ENCODE results near the gene STEAP2.

Gene STEAP2

DNA sequence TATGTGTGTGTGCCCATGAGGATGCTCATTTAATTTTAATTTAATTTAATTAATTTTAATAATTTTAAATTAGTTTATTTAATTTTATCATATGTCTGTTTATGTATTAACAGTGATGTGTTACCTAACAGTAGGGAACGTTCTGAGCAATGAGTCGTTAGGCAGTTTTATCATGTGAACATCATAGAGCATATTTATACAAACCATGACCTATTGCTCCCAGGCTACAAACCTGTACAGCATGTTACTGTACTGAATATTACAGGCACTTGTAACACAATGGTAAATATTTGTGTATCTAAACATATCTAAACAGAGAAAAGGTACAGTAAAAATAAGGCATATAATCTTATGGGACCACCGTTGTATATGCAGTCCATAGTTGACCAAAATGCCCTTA, 19.8 kb downstream of the STEAP2 start:
- no peak for DNase-seq (ENCODE audit: low read depth)
- TF ChIP-seq, protein P1, sequence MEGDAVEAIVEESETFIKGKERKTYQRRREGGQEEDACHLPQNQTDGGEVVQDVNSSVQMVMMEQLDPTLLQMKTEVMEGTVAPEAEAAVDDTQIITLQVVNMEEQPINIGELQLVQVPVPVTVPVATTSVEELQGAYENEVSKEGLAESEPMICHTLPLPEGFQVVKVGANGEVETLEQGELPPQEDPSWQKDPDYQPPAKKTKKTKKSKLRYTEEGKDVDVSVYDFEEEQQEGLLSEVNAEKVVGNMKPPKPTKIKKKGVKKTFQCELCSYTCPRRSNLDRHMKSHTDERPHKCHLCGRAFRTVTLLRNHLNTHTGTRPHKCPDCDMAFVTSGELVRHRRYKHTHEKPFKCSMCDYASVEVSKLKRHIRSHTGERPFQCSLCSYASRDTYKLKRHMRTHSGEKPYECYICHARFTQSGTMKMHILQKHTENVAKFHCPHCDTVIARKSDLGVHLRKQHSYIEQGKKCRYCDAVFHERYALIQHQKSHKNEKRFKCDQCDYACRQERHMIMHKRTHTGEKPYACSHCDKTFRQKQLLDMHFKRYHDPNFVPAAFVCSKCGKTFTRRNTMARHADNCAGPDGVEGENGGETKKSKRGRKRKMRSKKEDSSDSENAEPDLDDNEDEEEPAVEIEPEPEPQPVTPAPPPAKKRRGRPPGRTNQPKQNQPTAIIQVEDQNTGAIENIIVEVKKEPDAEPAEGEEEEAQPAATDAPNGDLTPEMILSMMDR (IDR thresholded peaks at IDR 0.05; ENCODE audit: insufficient read depth, low read depth, low read length, missing control alignments), result no peak

DNA sequence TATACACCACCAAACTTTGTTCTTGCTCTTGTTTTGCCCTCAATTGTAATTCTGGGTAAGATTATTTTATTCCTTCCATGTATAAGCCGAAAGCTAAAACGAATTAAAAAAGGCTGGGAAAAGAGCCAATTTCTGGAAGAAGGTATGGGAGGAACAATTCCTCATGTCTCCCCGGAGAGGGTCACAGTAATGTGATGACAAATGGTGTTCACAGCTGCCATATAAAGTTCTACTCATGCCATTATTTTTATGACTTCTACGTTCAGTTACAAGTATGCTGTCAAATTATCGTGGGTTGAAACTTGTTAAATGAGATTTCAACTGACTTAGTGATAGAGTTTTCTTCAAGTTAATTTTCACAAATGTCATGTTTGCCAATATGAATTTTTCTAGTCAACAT, 20.9 kb downstream of the STEAP2 start:
- no peak overlapping the region for H3K4me3 ChIP-seq (ENCODE audit: low read depth, low read length)
- TF ChIP-seq, protein P1 (IDR thresholded peaks at IDR 0.05; ENCODE audit: insufficient read depth, low read depth, low read length, missing control alignments), result no peak
- no peak for DNase-seq (ENCODE audit: low read depth)

More for the DNA sequence above, 19.8 kb downstream of the STEAP2 start:
- no peak overlapping the region for H3K4me3 ChIP-seq (ENCODE audit: low read depth, low read length)

DNA sequence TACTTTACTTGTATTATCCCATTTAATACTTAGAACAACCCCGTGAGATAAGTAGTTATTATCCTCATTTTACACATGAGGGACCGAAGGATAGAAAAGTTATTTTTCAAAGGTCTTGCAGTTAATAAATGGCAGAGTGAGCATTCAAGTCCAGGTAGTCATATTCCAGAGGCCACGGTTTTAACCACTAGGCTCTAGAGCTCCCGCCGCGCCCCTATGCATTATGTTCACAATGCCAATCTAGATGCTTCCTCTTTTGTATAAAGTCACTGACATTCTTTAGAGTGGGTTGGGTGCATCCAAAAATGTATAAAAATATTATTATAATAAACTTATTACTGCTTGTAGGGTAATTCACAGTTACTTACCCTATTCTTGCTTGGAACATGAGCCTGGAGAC, 22.0 kb downstream of the STEAP2 start:
- TF ChIP-seq, protein P1 (IDR thresholded peaks at IDR 0.05; ENCODE audit: insufficient read depth, low read depth, low read length, missing control alignments), result no peak
- no peak for DNase-seq (ENCODE audit: low read depth)

DNA sequence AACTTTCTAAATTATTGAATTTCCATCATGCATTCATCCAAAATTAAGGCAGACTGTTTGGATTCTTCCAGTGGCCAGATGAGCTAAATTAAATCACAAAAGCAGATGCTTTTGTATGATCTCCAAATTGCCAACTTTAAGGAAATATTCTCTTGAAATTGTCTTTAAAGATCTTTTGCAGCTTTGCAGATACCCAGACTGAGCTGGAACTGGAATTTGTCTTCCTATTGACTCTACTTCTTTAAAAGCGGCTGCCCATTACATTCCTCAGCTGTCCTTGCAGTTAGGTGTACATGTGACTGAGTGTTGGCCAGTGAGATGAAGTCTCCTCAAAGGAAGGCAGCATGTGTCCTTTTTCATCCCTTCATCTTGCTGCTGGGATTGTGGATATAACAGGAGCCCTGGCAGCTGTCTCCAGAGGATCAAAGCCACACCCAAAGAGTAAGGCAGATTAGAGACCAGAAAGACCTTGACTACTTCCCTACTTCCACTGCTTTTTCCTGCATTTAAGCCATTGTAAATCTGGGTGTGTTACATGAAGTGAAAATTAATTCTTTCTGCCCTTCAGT, 25.3 kb downstream of the STEAP2 start:
- DNase-seq (ENCODE audit: low read depth), result no peak
- no peak overlapping the region for H3K4me3 ChIP-seq (ENCODE audit: low read depth, low read length)
- TF ChIP-seq, protein P1 (IDR thresholded peaks at IDR 0.05; ENCODE audit: insufficient read depth, low read depth, low read length, missing control alignments), result no peak

More for the DNA sequence above, 22.0 kb downstream of the STEAP2 start:
- no peak overlapping the region for H3K4me3 ChIP-seq (ENCODE audit: low read depth, low read length)

DNA sequence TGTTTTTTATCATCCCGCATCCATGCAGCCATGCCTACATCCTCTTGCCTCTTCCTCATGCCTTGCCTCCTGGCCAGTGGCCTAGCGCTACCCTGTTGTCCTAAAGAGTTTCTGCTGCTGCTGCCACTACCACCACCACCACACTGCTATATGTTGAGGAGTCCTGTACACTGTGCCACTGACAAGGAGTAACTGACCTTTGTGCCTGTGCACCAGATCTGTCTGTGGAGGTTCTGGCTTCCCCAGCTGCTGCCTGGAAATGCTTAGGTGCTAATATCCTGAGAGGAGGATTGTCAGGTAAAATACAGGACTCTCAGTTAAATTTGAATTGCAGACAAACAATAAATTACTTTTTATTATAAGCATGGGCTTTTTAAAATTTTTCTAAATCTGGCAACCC, 26.5 kb downstream of the STEAP2 start:
- TF ChIP-seq, protein P1 (IDR thresholded peaks at IDR 0.05; ENCODE audit: insufficient read depth, low read depth, low read length, missing control alignments), result no peak
- no peak for DNase-seq (ENCODE audit: low read depth)

DNA sequence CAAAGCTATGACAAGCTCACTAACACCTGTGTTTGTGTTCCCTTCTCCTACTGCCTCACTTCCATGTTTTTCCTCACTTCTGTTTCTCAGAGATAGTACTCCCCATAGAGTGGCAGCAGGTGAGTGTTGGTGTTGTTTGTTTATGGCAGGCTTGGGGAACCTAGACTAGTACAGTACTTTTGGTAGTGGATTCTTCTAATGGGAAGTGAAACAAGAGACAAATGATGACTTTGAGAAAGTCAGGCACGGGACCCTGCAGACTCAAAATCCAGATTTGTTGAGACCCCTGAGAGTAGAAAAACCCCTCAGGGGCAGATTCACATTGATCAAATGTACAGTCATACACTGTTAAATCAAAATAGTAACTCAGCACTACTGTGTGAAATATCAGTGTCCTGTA, 27.0 kb downstream of the STEAP2 start:
- H3K4me3 ChIP-seq (ENCODE audit: low read depth, low read length), result no peak overlapping the region
- no peak for DNase-seq (ENCODE audit: low read depth)
- TF ChIP-seq, protein P1 (IDR thresholded peaks at IDR 0.05; ENCODE audit: insufficient read depth, low read depth, low read length, missing control alignments), result no peak

More for the DNA sequence above, 26.5 kb downstream of the STEAP2 start:
- no peak overlapping the region for H3K4me3 ChIP-seq (ENCODE audit: low read depth, low read length)

DNA sequence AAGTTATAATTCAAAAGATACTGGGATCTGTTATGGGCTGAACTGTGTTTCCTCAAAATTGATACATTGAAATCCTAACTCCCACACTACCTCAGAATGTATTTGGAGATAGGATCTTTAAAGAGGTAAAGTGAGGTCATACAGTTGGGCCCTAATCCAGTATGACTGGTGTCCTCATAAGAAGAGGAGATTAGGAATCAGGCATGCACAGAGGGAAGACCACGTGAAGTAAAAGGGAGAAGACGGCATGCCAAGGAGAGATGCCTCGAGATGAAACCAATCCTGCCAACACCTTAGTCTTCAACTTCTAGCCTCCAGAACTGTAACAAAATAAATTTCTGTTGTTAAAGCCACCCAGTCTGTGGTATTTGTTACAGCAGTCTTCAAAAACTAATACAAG, 27.5 kb downstream of the STEAP2 start:
- TF ChIP-seq, protein P1 (IDR thresholded peaks at IDR 0.05; ENCODE audit: insufficient read depth, low read depth, low read length, missing control alignments), result no peak

More for the DNA sequence above, 27.5 kb downstream of the STEAP2 start:
- no peak for DNase-seq (ENCODE audit: low read depth)
- no peak overlapping the region for H3K4me3 ChIP-seq (ENCODE audit: low read depth, low read length)
